ENCODE data around the gene LYST. TPM values are rescaled to one million over a fixed set of nuclear protein-coding genes. Genes with fewer than 3 reads are reported as not detected.

The LYST gene
- total and polyA plus RNA-seq, 2 of the 8 experiments (the other 6 are each of a cell fraction or from before 2014, with no cell fraction given), result 0.29 to 0.58 TPM

GRCh38 chr1:235823684-235824083 lies 43.0 kb downstream of the LYST start:
- no peak overlapping the region for H4K8ac ChIP-seq (ENCODE audit: extremely low read depth, insufficient read depth, low read length)
- no peak overlapping the region for H4K5ac ChIP-seq (ENCODE audit: insufficient read length, low read depth, low read length)
- no peak overlapping the region for H2AFZ ChIP-seq (ENCODE audit: low read length)
- H3K23ac ChIP-seq (ENCODE audit: insufficient read length), result no peak overlapping the region
- H3K27me3 ChIP-seq (replicated peaks in 1 of 4; ENCODE audit: control insufficient read depth in 3 of 4, extremely low read depth in 1 of 4, insufficient read depth in 3 of 4, low read length in 3 of 4), result no peaks in the 10 kb centered on the region
- peaks cover 0 to 4% (median under 1%) of the 10 kb centered on the region in 4 experiments; a peak in 1 of 7 replicates for H3K4me1 ChIP-seq (replicated peaks in 1 of 4; ENCODE audit: control insufficient read depth in 3 of 4, insufficient read depth in 4 of 4, low read length in 3 of 4)
- no peak overlapping the region for H3K27ac ChIP-seq (ENCODE audit: low read depth, low read length)
- no peak overlapping the region for H3K14ac ChIP-seq (ENCODE audit: insufficient read length)
- no peak overlapping the region for H2BK120ac ChIP-seq (replicated peaks; ENCODE audit: low read depth, low read length)
- FAIRE-seq, result no peak
- ChIA-PET CTCF (ENCODE audit: partially characterized antibody) (no interaction called here), POLR2A (ENCODE audit: partially characterized antibody) (no interaction called here)
- H3K9me3 ChIP-seq (ENCODE audit: insufficient read depth in 2 of 2, low read depth in 1 of 2, low read length in 1 of 2), result no peaks in the 10 kb centered on the region
- H3K36me3 ChIP-seq (ENCODE audit: control insufficient read depth in 2 of 4, insufficient read depth in 4 of 4, low read length in 3 of 4), result no peaks in the 10 kb centered on the region
- no peak overlapping the region for H3K4me3 ChIP-seq (ENCODE audit: extremely low read depth in 1 of 4, insufficient read depth in 2 of 4, low read depth in 3 of 4, low read length in 4 of 4)
- DNase-seq (ENCODE audit: low read depth in 1 of 2, low spot score in 2 of 2), result no peak
- no peaks in the 10 kb centered on the region for H3K23me2 ChIP-seq (ENCODE audit: low read depth, low read length)
- H4K20me1 ChIP-seq (replicated peaks in 1 of 2; ENCODE audit: control insufficient read depth in 1 of 2, insufficient read depth in 2 of 2, low read length in 2 of 2), result no peaks in the 10 kb centered on the region
- H2BK20ac ChIP-seq (ENCODE audit: low read length), result no peak overlapping the region
- no peak overlapping the region for H2BK15ac ChIP-seq (ENCODE audit: low read length)
- no peak overlapping the region for H2AK5ac ChIP-seq (ENCODE audit: low read depth, low read length)
- H2BK5ac ChIP-seq (ENCODE audit: low read depth, low read length), result no peak overlapping the region
- H3K79me1 ChIP-seq (ENCODE audit: low read depth, low read length), result no peaks in the 10 kb centered on the region
- H3K4me2 ChIP-seq (ENCODE audit: insufficient read depth in 1 of 2, low read depth in 2 of 2, low read length in 2 of 2), result no peak overlapping the region
- no peaks in the 10 kb centered on the region for H3K79me2 ChIP-seq (ENCODE audit: control insufficient read depth in 1 of 2, insufficient read depth in 2 of 2, low read length in 2 of 2)
- H3K18ac ChIP-seq (ENCODE audit: extremely low read depth, low read length), result no peak overlapping the region
- no peak overlapping the region for H4K91ac ChIP-seq (replicated peaks; ENCODE audit: insufficient read length, low read length)
- no peak overlapping the region for H2BK12ac ChIP-seq (ENCODE audit: low read depth, low read length)
- H3K4ac ChIP-seq (replicated peaks; ENCODE audit: insufficient read length, low read depth, low read length), result no peak overlapping the region
- WGBS, 2 experiments (ENCODE audit: extremely low coverage in 1 of 2, insufficient coverage in 1 of 2, insufficient read length in 1 of 2, insufficient replicate concordance in 2 of 2, low coverage in 1 of 2, low lambda C conversion rate in 2 of 2, missing lambda C conversion rate in 1 of 2), result 85% methylated on average over 5 of the region's 5 CpGs; no CpG with 5 or more reads in 1 of the 2 experiments
- no peak overlapping the region for H3K9ac ChIP-seq (replicated peaks in 1 of 4; ENCODE audit: extremely low read depth in 1 of 4, low read depth in 3 of 4, low read length in 3 of 4)
- H3K56ac ChIP-seq (replicated peaks; ENCODE audit: insufficient read length, low read depth, low read length), result no peak overlapping the region
- no peak for TF ChIP-seq POLR2AphosphoS5 (IDR thresholded peaks at IDR 0.05; ENCODE audit: low read depth, low read length)
- no peak for TF ChIP-seq KDM5A (IDR thresholded peaks at IDR 0.05; ENCODE audit: low read length)
- TF ChIP-seq RFX5 (IDR thresholded peaks at IDR 0.05; ENCODE audit: borderline replicate concordance, low read depth, low read length), result no peak
- TF ChIP-seq NANOG (IDR thresholded peaks at IDR 0.05; ENCODE audit: insufficient read depth, low read depth, low read length, poor library complexity, severe bottlenecking), result no peak
- TF ChIP-seq HDAC6 (IDR thresholded peaks at IDR 0.05; ENCODE audit: low read depth, low read length), result no peak
- TF ChIP-seq ZNF274 (IDR thresholded peaks at IDR 0.05; ENCODE audit: borderline replicate concordance, extremely low read depth, low read length), result no peak
- no peak for TF ChIP-seq CREB1 (IDR thresholded peaks at IDR 0.05)
- no peak for TF ChIP-seq ATF3 (IDR thresholded peaks at IDR 0.05; ENCODE audit: insufficient read depth, low read depth, low read length)
- no peak for TF ChIP-seq JUND (IDR thresholded peaks at IDR 0.05; ENCODE audit: low read length)
- no peak for TF ChIP-seq POU5F1 (IDR thresholded peaks at IDR 0.05; ENCODE audit: low read depth, low read length)
- TF ChIP-seq EZH2 (IDR thresholded peaks at IDR 0.05; ENCODE audit: low read depth, low read length, severe bottlenecking), result no peak
- TF ChIP-seq CEBPB (IDR thresholded peaks at IDR 0.05; ENCODE audit: low read depth, low read length), result no peak

Measured in H1 (cell line).